ENCODE measurements around the gene LRRN4.

The LRRN4 gene

DNA sequence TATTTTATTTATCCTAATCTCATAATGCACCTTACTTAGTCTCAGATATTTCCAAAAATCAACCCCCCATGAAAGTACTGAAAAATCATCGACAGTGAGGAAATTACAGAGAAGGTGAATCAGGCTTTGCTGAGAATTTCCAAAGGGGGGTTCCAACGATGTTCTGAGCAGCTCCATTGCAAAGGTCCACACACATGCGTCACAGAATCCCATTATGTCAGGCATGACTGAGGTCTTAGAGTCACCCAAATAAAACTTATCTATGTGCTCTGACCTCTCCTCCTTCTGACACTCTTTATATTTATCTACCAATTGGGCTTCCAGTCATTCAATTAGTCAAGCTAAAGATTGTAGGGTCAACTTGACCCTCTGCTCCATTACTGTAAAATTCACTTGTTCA is 12.7 kb upstream of the LRRN4 start:
- no peak overlapping the region for H3K4me3 ChIP-seq (ENCODE audit: low read depth, low read length)
- no peak for DNase-seq (ENCODE audit: low read depth)
- no peak for TF ChIP-seq CTCF (IDR thresholded peaks at IDR 0.05; ENCODE audit: low read depth, low read length, missing control alignments)
- in situ Hi-C loops (cut with HindIII; ENCODE audit: low sequenced_read_pairs) = no loop called here

GRCh38 chr20:6061544-6061943 is 7.7 kb upstream of the LRRN4 start:
- DNase-seq (ENCODE audit: low read depth) = no peak
- TF ChIP-seq CTCF (IDR thresholded peaks at IDR 0.05; ENCODE audit: low read depth, low read length, missing control alignments) = no peak
- in situ Hi-C loops (cut with HindIII; ENCODE audit: low sequenced_read_pairs) = no loop called here
- H3K4me3 ChIP-seq (ENCODE audit: low read depth, low read length) = no peak overlapping the region

- no peak for DNase-seq (ENCODE audit: low read depth)
- H3K4me3 ChIP-seq (ENCODE audit: low read depth, low read length) = no peak overlapping the region
- no peak for TF ChIP-seq CTCF (IDR thresholded peaks at IDR 0.05; ENCODE audit: low read depth, low read length, missing control alignments)
- in situ Hi-C loops (cut with HindIII; ENCODE audit: low sequenced_read_pairs) = no loop called here
Measured at GRCh38 chr20:6060213-6060612, 6.4 kb upstream of the LRRN4 start.

- no peak for DNase-seq (ENCODE audit: low read depth)
- in situ Hi-C loops (cut with HindIII; ENCODE audit: low sequenced_read_pairs) = no loop called here
- TF ChIP-seq CTCF (IDR thresholded peaks at IDR 0.05; ENCODE audit: low read depth, low read length, missing control alignments) = no peak
- no peak overlapping the region for H3K4me3 ChIP-seq (ENCODE audit: low read depth, low read length)
Measured at GRCh38 chr20:6058684-6059295, 4.9 kb upstream of the LRRN4 start.

GRCh38 chr20:6057691-6058090 is 3.8 kb upstream of the LRRN4 start:
- in situ Hi-C loops (cut with HindIII; ENCODE audit: low sequenced_read_pairs) = no loop called here
- no peak overlapping the region for H3K4me3 ChIP-seq (ENCODE audit: low read depth, low read length)
- no peak for TF ChIP-seq CTCF (IDR thresholded peaks at IDR 0.05; ENCODE audit: low read depth, low read length, missing control alignments)
- DNase-seq (ENCODE audit: low read depth) = no peak

DNA sequence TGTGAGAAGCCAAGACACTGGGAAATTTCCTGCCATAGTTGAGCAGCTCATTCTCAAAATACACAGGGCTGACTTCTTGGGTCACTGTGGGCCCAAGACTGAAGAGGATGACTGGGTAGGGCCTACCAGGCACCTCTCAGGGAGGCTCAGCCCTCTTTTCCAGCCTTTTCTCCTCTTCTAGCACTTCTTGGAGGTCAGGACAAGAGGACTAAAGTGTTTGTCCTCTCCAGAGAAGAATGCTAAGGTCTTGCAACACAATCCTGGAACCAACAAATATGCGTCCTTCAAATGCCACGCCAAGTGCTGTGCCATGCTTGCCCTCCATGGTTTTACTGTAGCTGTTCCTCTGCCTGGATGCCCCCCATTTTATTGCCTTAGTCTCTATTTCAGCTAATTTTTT is 3.3 kb upstream of the LRRN4 start:
- in situ Hi-C loops (cut with HindIII; ENCODE audit: low sequenced_read_pairs) = no loop called here
- TF ChIP-seq CTCF (IDR thresholded peaks at IDR 0.05; ENCODE audit: low read depth, low read length, missing control alignments) = no peak
- no peak overlapping the region for H3K4me3 ChIP-seq (ENCODE audit: low read depth, low read length)
- no peak for DNase-seq (ENCODE audit: low read depth)
